GM21390 (cell line): ENCODE results near the gene CCNL2.
"Not testable (repeated sequence)": the region's sequence is repeated elsewhere in the genome, so short reads cannot be mapped to it uniquely, and the experiment has no call there.

Experiments used
- ATAC-seq: cut with Tn5 transposase; IDR thresholded peaks from one replicate; pipeline ENCODE4 v1.9.1; 2021; ENCODE audit not compliant: unreplicated experiment

CCNL2 gene

GRCh38 chr1:1419813-1420653, 20.9 kb upstream of the CCNL2 start:
- ATAC-seq, result no peak

DNA sequence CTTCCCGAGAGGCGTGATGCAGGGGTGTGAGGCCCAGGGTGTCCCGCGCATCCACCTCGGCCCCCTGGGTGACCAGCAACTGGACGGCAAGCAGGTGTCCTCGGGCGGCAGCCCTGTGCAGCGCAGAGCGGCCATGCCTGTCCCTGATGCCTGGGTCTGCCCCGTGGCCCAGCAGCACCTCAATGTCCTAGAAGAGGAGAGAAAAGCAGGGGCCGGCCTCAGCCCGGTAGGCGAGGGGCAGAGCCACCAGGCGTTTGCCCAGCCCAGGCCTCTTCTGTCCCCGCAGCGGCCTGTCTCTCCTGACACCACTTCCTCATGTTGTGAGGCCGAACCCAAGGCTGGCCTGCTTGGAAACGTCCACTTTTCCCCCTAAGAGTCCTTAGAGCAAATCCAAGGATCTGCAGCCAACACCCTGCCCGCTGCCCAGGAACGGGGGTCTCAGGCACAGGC, 20.3 kb upstream of the CCNL2 start:
- ATAC-seq, result no peak

GRCh38 chr1:1418464-1419362, 19.6 kb upstream of the CCNL2 start:
- no peak for ATAC-seq

DNA sequence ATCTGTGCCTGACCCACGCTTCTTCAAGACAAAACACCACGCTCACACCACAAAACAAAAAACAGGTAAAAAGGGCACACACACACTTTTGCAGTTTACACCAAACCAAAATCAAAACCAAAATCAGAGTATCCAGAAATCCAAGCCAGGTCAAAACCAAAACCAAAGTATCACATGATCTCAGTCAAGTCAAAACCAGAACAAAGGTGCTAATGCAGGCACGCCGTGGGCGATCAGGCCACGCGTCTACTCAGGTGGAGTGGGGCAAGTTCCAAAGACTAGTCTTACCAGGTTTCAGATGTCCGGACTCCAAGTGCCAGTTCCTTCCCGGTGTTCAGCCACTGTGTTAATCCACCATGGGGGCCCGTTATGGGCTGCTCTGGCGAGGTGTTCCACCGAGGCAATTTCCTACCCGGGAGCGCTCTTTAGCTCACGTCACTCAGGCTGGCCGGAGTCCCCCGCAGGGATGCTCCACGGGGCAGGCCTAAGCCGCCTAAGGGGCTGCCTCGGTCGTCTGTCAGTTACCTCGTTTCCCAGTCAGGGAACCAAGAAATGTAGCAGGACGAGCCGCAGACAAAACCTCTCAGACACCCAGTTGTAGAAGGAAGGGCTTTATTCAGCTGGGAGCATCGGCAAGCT, 18.8 kb upstream of the CCNL2 start:
- not testable (repeated sequence) for ATAC-seq

GRCh38 chr1:1417396-1417795, 18.3 kb upstream of the CCNL2 start:
- not testable (repeated sequence) for ATAC-seq

DNA sequence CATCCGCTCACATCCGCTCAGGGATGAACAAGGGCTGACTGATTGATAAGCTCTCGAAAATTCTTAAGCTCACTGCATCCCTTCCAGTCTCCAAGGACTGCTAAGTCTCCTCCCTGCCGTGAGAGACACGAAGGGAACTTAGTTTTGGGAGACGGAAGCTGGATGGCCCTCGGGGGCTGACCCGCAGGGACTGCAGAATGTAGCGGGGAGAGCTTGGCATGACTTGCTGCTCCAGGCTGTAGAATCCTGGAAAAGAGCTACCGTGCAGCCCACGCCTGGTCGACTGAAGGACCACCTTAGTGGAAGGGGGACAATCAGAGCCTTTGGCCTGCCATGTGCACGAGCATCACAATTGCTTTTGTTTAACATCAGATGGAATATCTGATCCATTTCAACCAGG, 16.6 kb upstream of the CCNL2 start:
- no peak for ATAC-seq

GRCh38 chr1:1412311-1412902, 13.3 kb upstream of the CCNL2 start:
- not testable (repeated sequence) for ATAC-seq

DNA sequence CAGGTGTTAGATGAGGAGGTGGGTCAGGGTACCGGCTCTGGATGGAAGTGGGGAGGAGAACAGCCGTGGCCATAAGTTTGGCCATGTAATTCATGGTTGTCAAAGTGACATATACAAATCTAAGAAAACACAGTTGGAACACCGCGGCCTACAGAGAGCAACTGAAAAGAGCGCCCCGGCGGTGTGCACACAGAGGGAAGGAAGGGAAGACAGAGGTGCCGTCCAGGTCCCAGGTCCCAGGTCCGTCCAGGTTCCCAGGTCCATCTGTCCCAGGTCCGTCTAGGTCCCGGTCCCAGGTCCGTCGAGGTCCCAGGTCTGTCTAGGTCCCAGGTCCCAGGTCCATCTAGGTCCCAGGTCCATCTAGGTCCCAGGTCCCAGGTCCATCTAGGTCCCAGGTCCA, 12.5 kb upstream of the CCNL2 start:
- ATAC-seq, result no peak

- not testable (repeated sequence) for ATAC-seq
These were observed 11.1 kb upstream of the CCNL2 start for GRCh38 chr1:1410238-1410637.

DNA sequence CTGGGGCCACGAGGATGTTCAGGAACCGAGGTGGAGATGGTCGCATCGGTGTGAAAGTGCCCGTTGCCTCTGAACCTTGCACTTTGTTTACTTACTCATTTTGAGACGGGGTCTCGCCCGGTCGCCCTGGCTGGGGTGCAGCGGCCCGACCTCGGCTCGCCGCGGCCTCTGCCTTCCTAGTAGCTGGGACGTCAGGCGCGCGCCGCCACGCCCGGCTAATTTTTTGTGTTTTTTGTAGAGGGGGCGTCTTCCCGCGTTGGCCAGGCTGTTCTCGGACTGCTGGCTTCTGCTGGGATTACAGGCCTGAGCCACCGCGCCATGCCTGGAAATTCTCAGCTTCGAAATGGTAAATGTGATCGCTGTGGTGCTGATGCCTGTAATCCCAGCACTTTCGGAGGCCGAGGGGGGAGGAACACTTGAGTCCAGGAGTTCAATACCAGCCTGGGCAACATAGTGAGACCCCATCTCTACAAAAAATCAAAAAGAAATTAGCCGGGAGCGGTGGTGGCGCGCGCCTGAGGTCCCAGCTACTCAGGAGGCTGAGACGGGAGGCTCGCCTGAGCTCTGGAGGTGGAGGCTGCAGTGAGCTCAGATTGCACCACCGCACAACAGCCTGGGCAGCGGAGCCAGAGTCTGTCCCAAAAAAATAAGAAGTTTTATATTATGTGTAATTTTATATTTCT, 8.6 kb upstream of the CCNL2 start:
- ATAC-seq, result peak; percentile 20

GRCh38 chr1:1406821-1407635, 7.9 kb upstream of the CCNL2 start, which contains the start of gene MRPL20:
MRPL20 (minus strand) TSS chr1:1407293; CDS start chr1:1407217, 76 bp downstream.
- peak; percentile 92 for ATAC-seq

DNA sequence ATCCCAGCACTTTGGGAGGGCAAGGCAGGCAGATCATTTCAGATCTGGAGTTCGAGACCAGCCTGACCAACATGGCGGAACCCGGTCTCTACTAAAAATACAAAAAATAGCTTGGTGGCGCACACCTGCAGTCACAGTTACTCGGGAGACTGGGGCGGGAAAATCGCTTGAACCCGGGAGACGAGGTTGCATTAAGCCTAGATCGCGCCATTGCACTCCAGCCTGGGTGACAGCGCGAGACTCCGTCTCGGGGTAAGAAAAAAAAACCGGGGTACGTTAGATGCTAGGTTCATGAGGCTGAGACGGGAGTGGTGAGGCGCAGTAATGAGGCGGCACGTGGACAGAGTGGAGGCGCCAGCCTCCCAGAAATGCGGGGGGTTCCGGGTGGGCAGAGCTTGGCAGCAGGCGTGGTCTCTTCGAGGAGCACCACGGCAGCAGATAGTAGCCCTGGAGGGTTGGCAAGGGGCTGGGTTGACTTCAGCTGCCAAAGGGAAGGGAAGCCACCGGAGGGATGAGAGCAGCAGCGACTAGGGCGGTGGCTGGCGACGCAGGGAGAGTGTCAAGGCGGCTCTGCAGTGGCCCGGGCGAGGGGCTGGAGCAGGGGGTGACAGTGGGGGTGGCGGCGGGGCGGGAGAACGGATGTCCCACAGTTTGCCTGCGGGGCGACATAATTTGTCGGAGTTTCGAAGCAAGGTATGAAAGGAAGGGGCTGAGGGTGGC, 7.1 kb upstream of the CCNL2 start:
- no peak for ATAC-seq

DNA sequence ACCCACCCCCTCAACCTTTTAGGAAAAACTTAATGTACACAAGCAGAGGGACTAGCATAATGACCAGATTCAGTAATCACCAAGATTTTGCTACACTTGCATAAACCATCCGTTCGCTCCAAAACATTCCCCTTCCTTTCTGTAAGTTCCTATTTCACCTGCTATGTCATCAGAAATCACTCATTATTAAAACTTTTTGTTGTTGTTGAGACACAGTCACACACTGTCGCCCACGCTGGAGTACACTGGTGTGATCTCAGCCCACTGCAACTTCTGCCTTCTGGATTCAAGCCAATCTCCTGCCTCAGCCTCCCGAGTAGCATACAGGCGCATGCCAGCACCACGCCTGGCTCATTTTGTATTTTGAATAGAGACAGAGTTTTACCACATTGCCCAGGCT, 4.5 kb upstream of the CCNL2 start:
- no peak for ATAC-seq

DNA sequence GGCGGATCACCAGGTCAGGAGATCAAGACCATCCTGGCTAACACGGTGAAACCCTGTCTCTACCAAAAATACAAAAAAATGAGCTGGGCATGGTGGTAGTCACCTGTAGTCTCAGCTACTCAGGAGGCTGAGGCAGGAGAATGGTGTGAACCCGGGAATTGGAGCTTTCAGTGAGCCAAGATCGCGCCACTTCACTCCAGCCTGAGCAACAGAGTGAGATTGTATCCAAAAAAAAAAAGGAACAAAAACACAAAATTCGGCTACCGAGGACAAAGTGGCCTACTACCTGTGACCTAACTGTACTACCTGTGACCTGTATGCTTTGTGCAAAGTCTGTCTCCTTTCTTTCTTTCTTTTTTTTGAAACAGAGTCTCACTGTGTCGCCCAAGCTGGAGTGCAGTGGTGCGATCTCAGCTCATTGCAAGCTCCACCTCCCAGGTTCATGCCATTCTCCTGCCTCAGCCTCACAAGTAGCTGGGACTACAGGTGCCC, 3.8 kb upstream of the CCNL2 start:
- not testable (repeated sequence) for ATAC-seq

DNA sequence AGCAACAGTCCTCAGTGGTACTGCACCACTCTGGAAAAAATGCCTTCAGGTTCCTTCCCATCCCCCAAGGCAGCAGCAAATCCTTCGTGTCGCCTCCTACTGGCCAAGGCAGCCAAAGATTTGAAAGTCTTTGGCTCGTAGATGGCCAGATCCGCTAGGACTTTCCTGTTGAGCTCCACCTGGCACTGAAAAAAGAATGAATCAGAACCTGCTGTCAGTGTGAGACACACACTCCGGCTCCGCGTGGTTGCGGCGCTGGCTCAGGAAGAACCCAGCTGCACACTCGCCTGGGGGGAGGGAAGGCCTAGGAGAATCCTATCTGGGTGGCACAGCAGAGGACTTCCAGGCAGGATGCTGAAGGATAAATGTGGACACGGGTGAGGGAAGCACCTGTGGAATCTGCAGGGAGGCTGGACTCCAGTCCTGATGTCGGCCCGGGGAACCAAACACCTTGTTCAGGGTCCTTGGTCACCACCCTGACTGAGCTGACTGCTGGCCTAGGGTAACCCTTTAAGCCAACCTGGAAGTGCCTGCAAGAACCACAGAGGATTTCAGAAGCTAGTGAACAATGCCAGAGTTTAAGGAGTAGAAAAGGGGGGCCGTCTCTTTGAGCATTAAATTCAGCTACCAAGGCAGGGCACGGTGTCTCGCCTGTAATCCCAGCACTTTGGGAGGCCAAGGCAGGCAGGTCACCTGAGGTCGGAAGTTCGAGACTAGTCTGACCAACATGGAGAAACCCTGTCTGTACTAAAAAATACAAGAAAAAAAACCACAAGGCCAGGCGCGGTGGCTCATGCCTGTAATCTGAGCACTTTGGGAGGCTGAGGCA, 3.2 kb upstream of the CCNL2 start:
- ATAC-seq, result no peak

- no peak for ATAC-seq
These were observed 2.4 kb upstream of the CCNL2 start for GRCh38 chr1:1401457-1402010.
